Endothelial cell of umbilical vein (primary cell): ENCODE data around the gene FBXL17. TPM values are rescaled to one million over a fixed set of nuclear protein-coding genes. Genes with fewer than 3 reads are reported as not detected.

ENCODE experiments used
- BruUV-seq: library from RNA; stranded (reverse); fragments of 400-500 nt; replicated peaks from 2 replicates; lab custom pipeline; 2021; lab: Mats Ljungman, UMichigan
- CTCF ChIA-PET: fragments of 300-600, 350-600 bp; sonication (Branson Sonifier 250); formaldehyde crosslinking; loops from one replicate; lab custom pipeline; 2021; ENCODE audit warnings: antibody characterized with exemption, inconsistent platforms; lab: Charles Lee
- POLR2A ChIA-PET: fragments of 300-600, 350-600 bp; sonication (Branson Sonifier 250); formaldehyde crosslinking; loops from one replicate; lab custom pipeline; 2021; ENCODE audit warnings: antibody characterized with exemption, inconsistent platforms; lab: Charles Lee
- DNase-seq: peaks from one replicate; pipeline ENCODE4 v3.0.0-alpha.2; 2011; ENCODE audit warnings: low read depth, low spot score
- FAIRE-seq: peaks from 2 replicates; lab custom pipeline; 2011; peaks lifted over from hg19 to GRCh38; lab: Jason Lieb, UNC
- H2AFZ ChIP-seq: 2 replicates; pipeline ENCODE4 v1.6.0; 2012; ENCODE audit warnings: low read depth, low read length, control low read depth, inconsistent platforms
- H3K27ac ChIP-seq: 2 replicates; pipeline ENCODE4 v1.5.1; 2011; ENCODE audit warnings: low read depth, mild to moderate bottlenecking, control low read depth, low read length, moderate library complexity; ENCODE audit not compliant: insufficient read depth
- H3K27me3 ChIP-seq, 2 experiments: 2 replicates each; pipeline versions ENCODE4 v1.6.0 to v1.6.1; 2011; ENCODE audit warnings: low read length in 2 of 2, mixed read lengths in 1 of 2; ENCODE audit not compliant: control insufficient read depth in 2 of 2, insufficient read depth in 2 of 2
- H3K36me3 ChIP-seq, 2 experiments: 2 replicates in 1 of 2; 3 replicates in 1 of 2; pipeline ENCODE4 v1.5.1; 2011; ENCODE audit warnings: low read length in 2 of 2, mild to moderate bottlenecking in 1 of 2, moderate library complexity in 1 of 2; ENCODE audit not compliant: control insufficient read depth in 2 of 2, insufficient read depth in 2 of 2; ENCODE audit errors: extremely low read depth in 1 of 2
- H3K4me1 ChIP-seq: 3 replicates; pipeline ENCODE4 v1.5.1; 2011; ENCODE audit warnings: mild to moderate bottlenecking, low read length; ENCODE audit not compliant: control insufficient read depth, insufficient read depth; ENCODE audit errors: extremely low read depth
- H3K4me2 ChIP-seq: 2 replicates; pipeline ENCODE4 v1.6.1; 2011; ENCODE audit warnings: low read length, control low read depth, mixed read lengths; ENCODE audit not compliant: insufficient read depth
- H3K4me3 ChIP-seq, 3 experiments: fragments of 200-600 bp in 1 of 3; sonication (generic), shearing (Covaris generic) in 1 of 3; replicated peaks in 1 of 3; 2 replicates each; pipeline ENCODE4 v1.5.1; 2011 to 2016; ENCODE audit warnings: control low read depth in 3 of 3, low read length in 3 of 3, mild to moderate bottlenecking in 2 of 3, inconsistent platforms in 1 of 3, low read depth in 1 of 3, moderate library complexity in 1 of 3; ENCODE audit not compliant: insufficient read depth in 1 of 3
- H3K79me2 ChIP-seq: 2 replicates; pipeline ENCODE4 v1.6.0; 2012; ENCODE audit warnings: low read length, inconsistent platforms; ENCODE audit not compliant: control insufficient read depth, insufficient read depth
- H3K9ac ChIP-seq: replicated peaks from 2 replicates; pipeline ENCODE3; 2011; ENCODE audit warnings: low read length, control low read depth; ENCODE audit not compliant: insufficient read depth; ENCODE audit errors: extremely low read depth
- H3K9me1 ChIP-seq: replicated peaks from 3 replicates; pipeline ENCODE4 v1.6.0; 2011; ENCODE audit warnings: mild to moderate bottlenecking, low read length; ENCODE audit not compliant: control insufficient read depth, insufficient read depth; ENCODE audit errors: extremely low read depth
- H3K9me3 ChIP-seq: replicated peaks from 2 replicates; pipeline ENCODE4 v1.5.1; 2012; ENCODE audit warnings: low read length, inconsistent platforms; ENCODE audit not compliant: control insufficient read depth, insufficient read depth
- H4K20me1 ChIP-seq: replicated peaks from 2 replicates; pipeline ENCODE3; 2011; ENCODE audit warnings: mild to moderate bottlenecking, low read length; ENCODE audit not compliant: control insufficient read depth, insufficient read depth; ENCODE audit errors: extremely low read depth
- CTCF ChIP-seq, 2 donors: IDR thresholded peaks; 1 replicate in 1 of 2; 2 replicates in 1 of 2; pipeline ENCODE4 v1.5.1; 2011; ENCODE audit warnings: low read length in 2 of 2, mild to moderate bottlenecking in 2 of 2, moderate library complexity in 2 of 2, control low read depth in 1 of 2, inconsistent platforms in 1 of 2, low read depth in 1 of 2; ENCODE audit not compliant: insufficient read depth in 1 of 2; ENCODE audit errors: extremely low read depth in 1 of 2
- EZH2 ChIP-seq: IDR thresholded peaks from 2 replicates; pipeline ENCODE4 v1.6.1; 2012; ENCODE audit warnings: borderline replicate concordance, low read depth, mild to moderate bottlenecking, moderate library complexity, low read length, inconsistent platforms; ENCODE audit not compliant: severe bottlenecking
- FOS ChIP-seq: IDR thresholded peaks from 2 replicates; pipeline ENCODE4 v1.6.1; 2011; ENCODE audit warnings: mild to moderate bottlenecking, low read length, moderate library complexity, borderline replicate concordance; ENCODE audit not compliant: insufficient read depth
- JUN ChIP-seq: IDR thresholded peaks from 2 replicates; pipeline ENCODE4 v1.6.1; 2011; ENCODE audit warnings: borderline replicate concordance, low read depth; ENCODE audit not compliant: insufficient read length, insufficient read depth
- MAX ChIP-seq: IDR thresholded peaks from 2 replicates; pipeline ENCODE4 v1.6.1; 2011; ENCODE audit not compliant: insufficient read depth, insufficient read length
- POLR2A ChIP-seq: IDR thresholded peaks from 2 replicates; pipeline ENCODE4 v1.6.1; 2012; ENCODE audit warnings: low read depth, mild to moderate bottlenecking, control low read depth, low read length
- POLR2AphosphoS5 ChIP-seq: IDR thresholded peaks from 2 replicates; pipeline ENCODE4 v1.6.1; 2012; ENCODE audit warnings: low read depth, mild to moderate bottlenecking, control low read depth, low read length, moderate library complexity; ENCODE audit not compliant: insufficient read depth
- dilution Hi-C: fragments of 300-500 bp; cut with MboI; formaldehyde crosslinking; loops from one replicate; pipeline ENCODE4 v1.15.0; 2019; ENCODE audit warnings: low sequenced_read_pairs; ENCODE audit not compliant: extremely low pct_ligation_motif_present
- intact Hi-C: fragments of 100-400 bp; cut with micrococcal nuclease; formaldehyde crosslinking; loops from one replicate; pipeline ENCODE4 v1.10.0; 2022
- polyA plus RNA-seq, 4 experiments: library from polyadenylated mRNA; depleted of rRNA in 3 of 4; stranded (reverse) in 3 of 4; unstranded in 1 of 4; fragments of >200 nt; gene quantifications; 2 replicates each; pipeline versions ENCODE4 v1.2.1 to v1.2.3, GENCODE V29; 2011 to 2012; ENCODE audit warnings: missing spikeins in 1 of 4
- total RNA-seq: library from RNA; stranded (reverse); gene quantifications from 2 replicates; pipeline ENCODE4 v1.2.3, GENCODE V29; 2021

FBXL17 gene
- total and polyA plus RNA-seq, 2 donors (not counting 3 experiments of a cell fraction or from before 2014, with no cell fraction given): 2.7 to 8.8 TPM

GRCh38 chr5:107863125-107863524 lies 518.8 kb downstream of the FBXL17 start:
- BruUV-seq: no TSS peak
- dilution Hi-C loops (no loop called here), intact Hi-C loops (no loop called here)
- Histone ChIP-seq H3K27me3 (no peaks in the 10 kb centered on the region), H3K4me1 (no peaks in the 10 kb centered on the region), H4K20me1 (no peaks in the 10 kb centered on the region), H3K4me2 (no peak overlapping the region), H3K27ac (no peak overlapping the region), H3K4me3 (no peak overlapping the region), H3K9ac (no peak overlapping the region), H3K79me2 (no peaks in the 10 kb centered on the region), H2AFZ (no peak overlapping the region), H3K9me1 (no peaks in the 10 kb centered on the region), H3K36me3 (no peaks in the 10 kb centered on the region), H3K9me3 (no peaks in the 10 kb centered on the region)
- POLR2A ChIA-PET: no interaction called here
- no peak for DNase-seq
- no peak for TF ChIP-seq FOS
- TF ChIP-seq POLR2A: no peak
- no peak for TF ChIP-seq POLR2AphosphoS5
- no peak for TF ChIP-seq JUN
- TF ChIP-seq EZH2: no peak
- no peak for TF ChIP-seq MAX
- no peak for TF ChIP-seq CTCF (IDR thresholded peaks at IDR 0.05; ENCODE audit: extremely low read depth in 1 of 2, insufficient read depth in 1 of 2, low read depth in 1 of 2, low read length in 2 of 2)
- FAIRE-seq: no peak
- CTCF ChIA-PET: interaction anchor here (1.5 kb wide), 1 partner anchor 10 kb away, joined by 4 read pairs; no protein-coding TSS in a partner anchor
